Stimulated activated naive CD8-positive, alpha-beta T cell treated with anti-CD3 and anti-CD28 coated beads, Interleukin-15, amount 100 ng/mL, for 72 hours (primary cell): ENCODE data around the gene VWA7.
"Not testable (repeated sequence)": the region's sequence is repeated elsewhere in the genome, so short reads cannot be mapped to it uniquely, and the experiment has no call there.

ENCODE experiments used
- ATAC-seq: fragments of 150-1000 bp; cut with Tn5 transposase; 2 replicates; pipeline ENCODE4 v1.10.0; 2021; ENCODE audit warnings: mild to moderate bottlenecking, moderate library complexity
- DNase-seq, 2 donors: peaks; one replicate each; pipeline ENCODE4 v3.0.0; 2021 to 2022
- H3K27ac Mint-ChIP-seq, 2 donors: one replicate each; pipeline ENCODE4 v1.8.0; 2022; ENCODE audit warnings: mild to moderate bottlenecking in 2 of 2, mixed read lengths in 2 of 2, moderate library complexity in 2 of 2
- H3K27me3 Mint-ChIP-seq: one replicate; pipeline ENCODE4 v1.8.0; 2022; ENCODE audit warnings: mixed read lengths
- H3K4me1 Mint-ChIP-seq: one replicate; pipeline ENCODE4 v1.8.0; 2022; ENCODE audit warnings: mild to moderate bottlenecking, mixed read lengths
- H3K4me3 Mint-ChIP-seq, 2 donors: one replicate each; pipeline ENCODE4 v1.8.0; 2022; ENCODE audit warnings: mild to moderate bottlenecking in 2 of 2, mixed read lengths in 2 of 2, moderate library complexity in 1 of 2
- H3K9me3 Mint-ChIP-seq, 2 donors: one replicate each; pipeline ENCODE4 v1.8.0; 2022; ENCODE audit warnings: mixed read lengths in 2 of 2

The VWA7 gene

GRCh38 chr6:31811645-31812044, 34.5 kb upstream of the VWA7 start:
- Mint-ChIP-seq H3K27ac (no peak overlapping the region), H3K9me3 (no peaks in the 10 kb centered on the region), H3K27me3 (no peaks in the 10 kb centered on the region), H3K4me1 (peaks cover 31% of the 10 kb centered on the region), H3K4me3 (no peak overlapping the region)
- no peak for DNase-seq
- ATAC-seq: no peak

- peaks cover 35% of the 10 kb centered on the region for H3K4me1 Mint-ChIP-seq
- not testable (repeated sequence) for H3K9me3 Mint-ChIP-seq, H3K4me3 Mint-ChIP-seq, H3K27me3 Mint-ChIP-seq, ATAC-seq, H3K27ac Mint-ChIP-seq, DNase-seq
Measured at GRCh38 chr6:31808599-31808998, 31.5 kb upstream of the VWA7 start.

- DNase-seq (peak; percentile 97 to 98), ATAC-seq (peak; percentile 98)
- H3K4me3 Mint-ChIP-seq: peak within 1 kb of the TSS; percentile 98 to 99
- H3K4me1 Mint-ChIP-seq: peaks cover 28% of the 10 kb centered on the region
- no peaks in the 10 kb centered on the region for H3K9me3 Mint-ChIP-seq
- H3K27ac Mint-ChIP-seq: peak within 1 kb of the TSS; percentile 91 to 99
- no peaks in the 10 kb centered on the region for H3K27me3 Mint-ChIP-seq
Measured at GRCh38 chr6:31806470-31807272, 29.5 kb upstream of the VWA7 start, which contains the start of gene LSM2. Gene LSM2 (minus strand): TSS chr6:31806966. CDS start chr6:31806757, 209 bp downstream.

GRCh38 chr6:31805939-31806469, 28.9 kb upstream of the VWA7 start:
- ATAC-seq: peak; percentile 57
- Mint-ChIP-seq H3K9me3 (no peaks in the 10 kb centered on the region), H3K27ac (peak overlapping the region; percentile 91 to 99), H3K4me3 (peak overlapping the region; percentile 98 to 99), H3K27me3 (no peaks in the 10 kb centered on the region), H3K4me1 (peaks cover 32% of the 10 kb centered on the region)
- DNase-seq: no peak

GRCh38 chr6:31801031-31801927, 24.2 kb upstream of the VWA7 start:
- not testable (repeated sequence) for H3K9me3 Mint-ChIP-seq, ATAC-seq, H3K4me3 Mint-ChIP-seq, H3K27ac Mint-ChIP-seq, H3K27me3 Mint-ChIP-seq, DNase-seq
- H3K4me1 Mint-ChIP-seq: peaks cover 46% of the 10 kb centered on the region

GRCh38 chr6:31799781-31800180, 22.7 kb upstream of the VWA7 start:
- no peak overlapping the region for H3K27ac Mint-ChIP-seq
- ATAC-seq: no peak

GRCh38 chr6:31797588-31797987, 20.5 kb upstream of the VWA7 start:
- Mint-ChIP-seq H3K27ac (peak overlapping the region in 1 of 2 donors; percentile 81), H3K4me3 (peak overlapping the region; percentile 5 to 25), H3K4me1 (peaks cover 48% of the 10 kb centered on the region), H3K27me3 (no peaks in the 10 kb centered on the region), H3K9me3 (no peaks in the 10 kb centered on the region)
- no peak for DNase-seq
- ATAC-seq: no peak

More at GRCh38 chr6:31799781-31800180, 22.7 kb upstream of the VWA7 start:
- Mint-ChIP-seq H3K4me1 (peaks cover 36% of the 10 kb centered on the region), H3K4me3 (no peak overlapping the region), H3K9me3 (no peaks in the 10 kb centered on the region), H3K27me3 (no peaks in the 10 kb centered on the region)
- DNase-seq: no peak

- no peaks in the 10 kb centered on the region for H3K27me3 Mint-ChIP-seq
- peak overlapping the region in 1 of 2 donors; percentile 54 for H3K4me3 Mint-ChIP-seq
- DNase-seq: no peak
- H3K27ac Mint-ChIP-seq: peak overlapping the region in 1 of 2 donors; percentile 20
- no peak for ATAC-seq
- H3K4me1 Mint-ChIP-seq: peaks cover 54% of the 10 kb centered on the region
- H3K9me3 Mint-ChIP-seq: no peaks in the 10 kb centered on the region
Measured at GRCh38 chr6:31796993-31797385, 19.9 kb upstream of the VWA7 start.

- Mint-ChIP-seq H3K4me1 (peaks cover 59% of the 10 kb centered on the region), H3K27ac (peak within 1 kb of the TSS; percentile 97 to 99), H3K27me3 (no peaks in the 10 kb centered on the region), H3K4me3 (peak within 1 kb of the TSS; percentile 93 to 97), H3K9me3 (no peaks in the 10 kb centered on the region)
- ATAC-seq: peak; percentile 92
- peak; percentile 90 to 91 for DNase-seq
Measured at GRCh38 chr6:31795616-31796298, 18.6 kb upstream of the VWA7 start, which contains the start of gene VARS1. Gene VARS1 (minus strand): TSS chr6:31795752. CDS start chr6:31795217, 535 bp downstream.

GRCh38 chr6:31794866-31795615, 17.9 kb upstream of the VWA7 start:
- H3K4me3 Mint-ChIP-seq: peak overlapping the region; percentile 93 to 97
- DNase-seq: peak in 1 of 2 donors; percentile 48
- no peaks in the 10 kb centered on the region for H3K27me3 Mint-ChIP-seq
- peak overlapping the region; percentile 97 to 99 for H3K27ac Mint-ChIP-seq
- no peaks in the 10 kb centered on the region for H3K9me3 Mint-ChIP-seq
- H3K4me1 Mint-ChIP-seq: peaks cover 59% of the 10 kb centered on the region
- peak; percentile 46 for ATAC-seq

GRCh38 chr6:31794294-31794865, 17.3 kb upstream of the VWA7 start:
- no peak for DNase-seq
- peak overlapping the region; percentile 92 to 99 for H3K27ac Mint-ChIP-seq
- peak overlapping the region; percentile 93 to 97 for H3K4me3 Mint-ChIP-seq
- no peak for ATAC-seq
- H3K9me3 Mint-ChIP-seq: no peaks in the 10 kb centered on the region
- peaks cover 59% of the 10 kb centered on the region for H3K4me1 Mint-ChIP-seq
- H3K27me3 Mint-ChIP-seq: no peaks in the 10 kb centered on the region

- DNase-seq, ATAC-seq, H3K27me3 Mint-ChIP-seq, H3K9me3 Mint-ChIP-seq: not testable (repeated sequence)
- H3K4me1 Mint-ChIP-seq: peaks cover 58% of the 10 kb centered on the region
- H3K4me3 Mint-ChIP-seq: peak overlapping the region; percentile 93 to 97
- peak overlapping the region; percentile 14 to 84 for H3K27ac Mint-ChIP-seq
Measured at GRCh38 chr6:31793927-31794245, 16.8 kb upstream of the VWA7 start.

- no peak for ATAC-seq
- DNase-seq: no peak
- no peak overlapping the region for H3K27ac Mint-ChIP-seq
- H3K4me1 Mint-ChIP-seq: peaks cover 47% of the 10 kb centered on the region
- H3K27me3 Mint-ChIP-seq: no peaks in the 10 kb centered on the region
- peak overlapping the region; percentile 48 to 93 for H3K4me3 Mint-ChIP-seq
- no peaks in the 10 kb centered on the region for H3K9me3 Mint-ChIP-seq
Measured at GRCh38 chr6:31792761-31793171, 15.6 kb upstream of the VWA7 start.

- Mint-ChIP-seq H3K4me1 (peaks cover 39% of the 10 kb centered on the region), H3K9me3 (no peaks in the 10 kb centered on the region), H3K27me3 (no peaks in the 10 kb centered on the region), H3K27ac (no peak overlapping the region), H3K4me3 (no peak overlapping the region)
- DNase-seq (no peak), ATAC-seq (no peak)
Measured at GRCh38 chr6:31792090-31792374, 14.9 kb upstream of the VWA7 start.
